Epidermal melanocyte (primary cell): ENCODE results near the gene AVPI1.

Experiments used
- DNase-seq: peaks from one replicate; pipeline ENCODE4 v3.0.0; 2011; ENCODE audit warnings: low spot score; ENCODE audit not compliant: insufficient read length

AVPI1 gene, protein sequence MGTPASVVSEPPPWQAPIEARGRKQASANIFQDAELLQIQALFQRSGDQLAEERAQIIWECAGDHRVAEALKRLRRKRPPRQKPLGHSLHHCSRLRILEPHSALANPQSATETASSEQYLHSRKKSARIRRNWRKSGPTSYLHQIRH

DNA sequence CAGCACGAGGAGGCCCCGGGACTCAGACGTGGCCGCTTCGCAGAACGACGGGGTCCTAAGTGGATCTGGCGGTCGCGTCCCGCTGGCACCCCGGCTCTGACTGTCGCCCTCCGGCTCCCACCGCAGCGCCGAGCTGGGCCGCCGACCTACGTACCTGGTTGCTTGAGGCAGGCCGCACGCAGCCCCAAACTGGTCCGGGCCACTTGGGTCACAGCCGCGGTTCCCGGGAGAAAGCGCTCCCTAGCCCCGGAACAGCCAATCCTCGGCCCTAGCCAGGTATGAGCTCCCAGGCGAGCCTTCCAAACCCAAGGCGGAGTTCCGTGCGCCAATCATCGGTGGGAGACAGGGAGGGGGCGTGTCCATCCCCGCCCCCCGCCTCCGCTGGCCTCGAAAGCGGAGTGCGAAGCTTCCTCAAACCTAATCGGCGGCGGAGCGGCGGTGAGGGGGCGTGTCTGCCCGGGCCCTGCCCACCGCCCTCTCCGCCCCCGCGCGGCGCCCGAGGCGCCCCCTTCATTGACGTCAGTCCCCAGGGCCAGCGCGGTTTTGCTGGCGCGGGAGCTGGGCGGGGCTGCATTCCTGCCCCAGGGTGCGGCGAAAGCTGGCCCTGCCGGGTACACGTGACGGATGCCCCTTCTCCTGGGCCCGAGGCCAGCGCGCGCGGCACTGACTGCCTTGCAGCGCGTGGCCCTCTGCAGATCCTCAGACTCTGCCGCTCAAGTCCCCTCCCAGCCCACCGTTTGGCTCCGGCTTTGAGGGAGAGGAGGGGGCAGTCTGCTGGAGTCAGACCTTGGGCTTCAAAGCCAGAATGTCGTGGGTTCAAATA lies at the start of gene AVPI1:
AVPI1 (minus strand) TSS at position 280 of the 823 bp plus-strand sequence. CDS start 7,336 bp downstream, outside the sequence.
- DNase-seq: peak; percentile 82

- DNase-seq: no peak
Observed at GRCh38 chr10:97736403-97736901, 49.4 kb upstream of the AVPI1 start.

- no peak for DNase-seq
Observed at GRCh38 chr10:97734021-97734420, 47.0 kb upstream of the AVPI1 start.

- no peak for DNase-seq
Observed at GRCh38 chr10:97733256-97733655, 46.2 kb upstream of the AVPI1 start.

- no peak for DNase-seq
Observed at GRCh38 chr10:97732052-97732359, 45.0 kb upstream of the AVPI1 start.

- DNase-seq: peak; percentile 67
Observed at GRCh38 chr10:97731346-97732051, 44.5 kb upstream of the AVPI1 start.

GRCh38 chr10:97729014-97729413 lies 42.0 kb upstream of the AVPI1 start:
- no peak for DNase-seq

DNA sequence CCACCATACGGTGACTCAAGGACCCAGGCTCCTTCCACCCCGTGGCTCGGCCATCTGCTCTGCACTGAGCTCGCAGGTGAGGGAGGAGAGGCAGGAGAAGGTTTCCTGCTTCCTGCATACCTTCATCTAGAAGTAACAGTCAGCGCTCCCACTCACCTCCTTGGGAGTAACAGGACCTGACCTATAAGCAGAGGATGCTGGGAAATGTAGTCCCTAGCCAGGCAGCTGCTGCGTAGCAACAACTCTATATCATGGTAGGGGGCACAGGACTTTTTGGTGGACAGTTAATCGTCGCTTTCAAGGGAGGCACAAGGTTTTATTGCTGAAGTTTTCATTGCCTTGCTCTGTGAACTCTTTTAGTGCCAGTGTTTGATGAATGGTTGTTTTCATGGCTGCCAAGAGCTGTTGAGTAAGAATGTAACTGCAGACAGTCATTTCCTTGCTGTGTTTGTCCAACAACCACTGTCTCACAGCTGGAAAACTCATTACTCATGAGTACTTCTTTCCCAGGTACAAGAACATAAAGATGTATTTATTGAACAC lies 39.7 kb upstream of the AVPI1 start:
- DNase-seq: no peak

- no peak for DNase-seq
Observed at GRCh38 chr10:97724341-97724941, 37.4 kb upstream of the AVPI1 start.

DNA sequence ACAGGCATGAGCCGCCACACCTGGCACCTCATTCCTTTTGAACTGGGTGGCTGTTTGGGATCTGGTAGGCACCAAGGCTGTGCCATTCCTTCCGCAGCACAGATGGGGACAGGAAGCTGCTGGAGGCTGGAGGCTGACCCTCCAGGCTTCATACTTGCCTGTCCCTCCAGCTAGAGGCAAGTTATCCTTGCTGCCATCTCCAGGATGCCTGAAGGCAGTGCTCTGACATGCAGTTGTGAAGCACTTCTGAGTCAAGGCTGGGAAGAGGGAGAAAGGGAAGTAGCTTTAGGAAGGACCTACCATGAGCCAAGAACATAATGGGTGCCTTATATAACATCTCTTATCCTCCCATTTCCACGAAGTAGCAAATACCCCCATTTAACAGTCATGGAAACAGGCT lies 36.0 kb upstream of the AVPI1 start:
- DNase-seq: no peak

- DNase-seq: no peak
Observed at GRCh38 chr10:97721871-97722780, 35.1 kb upstream of the AVPI1 start.

DNA sequence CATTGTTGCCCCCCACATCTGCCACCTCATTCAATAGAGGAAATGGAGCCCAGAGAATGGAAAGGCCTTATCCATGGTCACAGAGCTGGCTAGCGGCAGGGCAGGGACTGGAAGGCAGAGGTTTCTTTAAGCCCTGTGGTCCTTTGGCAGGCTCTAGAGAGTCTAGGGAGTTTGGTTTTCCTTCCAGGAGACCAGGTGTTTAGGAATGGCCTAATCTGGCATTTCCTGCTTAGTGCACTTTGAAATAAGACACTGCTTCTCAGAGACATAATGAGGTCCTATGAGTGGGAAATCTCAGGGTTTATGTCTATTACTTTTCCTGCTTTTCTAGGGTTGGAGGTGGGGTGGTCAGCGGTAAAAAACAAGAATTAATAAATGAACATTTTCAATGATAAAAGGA lies 32.6 kb upstream of the AVPI1 start:
- no peak for DNase-seq

- no peak for DNase-seq
Observed at GRCh38 chr10:97718659-97719142, 31.7 kb upstream of the AVPI1 start.

GRCh38 chr10:97718178-97718577 lies 31.1 kb upstream of the AVPI1 start:
- DNase-seq: peak; percentile 88

- DNase-seq: no peak
Observed at GRCh38 chr10:97717627-97718026, 30.6 kb upstream of the AVPI1 start.

GRCh38 chr10:97715259-97715874 lies 28.3 kb upstream of the AVPI1 start:
- no peak for DNase-seq

- DNase-seq: peak; percentile 88
Observed at GRCh38 chr10:97714401-97715258, 27.6 kb upstream of the AVPI1 start.

- peak; percentile 52 for DNase-seq
Observed at GRCh38 chr10:97713826-97714400, 26.9 kb upstream of the AVPI1 start.
